GM19328 (cell line): Measurements from ENCODE around the gene ZNF558.

Experiments used
- ATAC-seq: cut with Tn5 transposase; IDR thresholded peaks from one replicate; pipeline ENCODE4 v1.9.1; 2021; ENCODE audit warnings: mild to moderate bottlenecking, moderate library complexity; ENCODE audit not compliant: unreplicated experiment

ZNF558 gene

DNA sequence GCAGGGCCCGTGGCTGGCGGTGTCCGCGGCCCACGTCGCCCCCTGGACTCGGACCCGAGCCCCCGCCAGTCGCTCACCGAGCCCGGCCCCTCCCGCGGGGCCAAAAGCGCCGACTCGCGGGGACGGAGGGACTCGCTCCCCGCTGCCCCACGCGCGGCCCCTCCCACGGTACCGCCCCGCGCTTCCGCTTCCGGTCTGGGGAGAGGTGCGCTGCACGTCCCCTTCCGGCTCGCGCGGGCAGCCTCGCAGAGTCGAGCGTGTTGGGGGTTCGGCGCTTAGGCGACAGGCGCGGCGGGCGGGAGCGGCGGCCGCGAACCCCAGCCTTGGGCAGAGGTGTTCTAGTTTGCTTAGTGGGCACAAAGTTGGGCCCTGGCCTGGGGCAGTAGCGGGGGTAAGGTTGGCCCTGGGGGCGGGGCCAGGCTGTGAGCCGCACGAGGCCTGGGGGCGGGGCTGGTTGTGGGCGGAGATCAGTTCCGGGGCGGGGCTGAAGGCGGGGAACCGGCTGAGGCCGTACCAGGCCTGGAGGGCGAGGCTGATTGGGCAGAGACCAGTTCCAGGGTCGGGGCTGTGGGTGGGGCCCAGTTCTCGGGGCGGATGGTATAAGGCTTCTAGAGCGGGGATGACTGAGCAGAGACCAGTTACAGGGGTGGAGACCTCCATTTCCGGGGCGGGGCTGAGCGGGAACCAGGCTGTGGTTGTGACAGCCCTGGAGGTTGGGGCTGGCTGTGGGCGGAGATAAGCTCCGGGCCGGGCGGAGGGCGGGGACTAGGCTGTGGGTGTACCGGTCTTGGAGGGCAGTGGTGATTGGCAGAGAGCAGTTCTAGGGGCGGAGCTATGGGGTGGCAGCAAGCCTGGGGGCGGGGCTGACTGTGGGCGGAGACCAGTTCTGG, at the start of gene ZNF558, which contains the start of gene MBD3L1:
TSS of gene ZNF558 (minus strand) at position 173 of the 890 bp plus-strand sequence. CDS start 9,645 bp downstream, outside the sequence.
TSS of gene MBD3L1 (plus strand) at position 246 of the 890 bp plus-strand sequence. CDS start 10,302 bp downstream, outside the sequence.
- ATAC-seq = peak; percentile 84

DNA sequence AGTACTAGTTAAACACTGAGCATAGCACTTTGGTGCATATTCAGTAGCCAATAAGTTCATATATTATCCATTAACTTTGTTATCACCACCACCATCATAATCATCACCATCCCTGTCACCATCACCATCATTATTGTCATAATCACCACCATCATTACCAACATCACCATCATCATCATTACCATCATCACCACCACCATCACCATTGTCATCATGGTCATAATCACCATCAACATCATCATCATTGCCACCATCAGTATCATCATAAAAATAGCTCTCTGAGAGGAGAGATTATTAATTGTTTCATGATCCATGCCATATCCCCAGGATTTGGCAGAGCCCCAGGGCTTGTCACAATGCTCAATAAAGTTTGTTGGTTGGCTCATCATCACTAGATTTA, 49.4 kb upstream of the ZNF558 start:
- ATAC-seq = no peak

DNA sequence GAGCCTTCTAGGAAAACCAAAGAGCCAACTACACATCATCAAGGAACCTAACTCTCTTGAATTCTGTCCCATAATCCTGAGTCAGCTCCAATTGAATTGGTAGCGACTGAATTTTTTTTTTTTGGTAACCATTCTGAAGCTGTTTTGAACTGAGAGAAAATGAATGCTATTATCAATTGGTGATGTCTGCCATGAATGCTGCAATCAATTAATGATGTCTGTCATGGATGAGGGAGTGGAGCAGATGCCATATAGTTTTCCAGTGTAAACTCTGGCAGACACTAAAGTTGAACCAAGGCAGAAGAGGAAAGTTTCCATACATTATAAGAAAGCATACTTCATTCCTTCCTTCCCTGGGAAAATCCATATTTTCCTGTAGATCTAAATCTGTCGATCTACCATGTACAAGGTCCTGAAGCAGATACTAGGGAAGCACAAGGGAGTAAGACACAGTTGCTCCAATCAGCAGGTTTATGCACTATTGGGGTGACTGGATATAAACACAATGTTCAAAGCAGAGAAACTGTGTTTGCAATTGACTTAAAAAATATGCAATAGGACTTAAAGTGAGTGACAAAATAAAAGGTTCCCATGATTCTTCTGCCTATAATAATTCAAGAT, 48.9 kb upstream of the ZNF558 start:
- no peak for ATAC-seq

DNA sequence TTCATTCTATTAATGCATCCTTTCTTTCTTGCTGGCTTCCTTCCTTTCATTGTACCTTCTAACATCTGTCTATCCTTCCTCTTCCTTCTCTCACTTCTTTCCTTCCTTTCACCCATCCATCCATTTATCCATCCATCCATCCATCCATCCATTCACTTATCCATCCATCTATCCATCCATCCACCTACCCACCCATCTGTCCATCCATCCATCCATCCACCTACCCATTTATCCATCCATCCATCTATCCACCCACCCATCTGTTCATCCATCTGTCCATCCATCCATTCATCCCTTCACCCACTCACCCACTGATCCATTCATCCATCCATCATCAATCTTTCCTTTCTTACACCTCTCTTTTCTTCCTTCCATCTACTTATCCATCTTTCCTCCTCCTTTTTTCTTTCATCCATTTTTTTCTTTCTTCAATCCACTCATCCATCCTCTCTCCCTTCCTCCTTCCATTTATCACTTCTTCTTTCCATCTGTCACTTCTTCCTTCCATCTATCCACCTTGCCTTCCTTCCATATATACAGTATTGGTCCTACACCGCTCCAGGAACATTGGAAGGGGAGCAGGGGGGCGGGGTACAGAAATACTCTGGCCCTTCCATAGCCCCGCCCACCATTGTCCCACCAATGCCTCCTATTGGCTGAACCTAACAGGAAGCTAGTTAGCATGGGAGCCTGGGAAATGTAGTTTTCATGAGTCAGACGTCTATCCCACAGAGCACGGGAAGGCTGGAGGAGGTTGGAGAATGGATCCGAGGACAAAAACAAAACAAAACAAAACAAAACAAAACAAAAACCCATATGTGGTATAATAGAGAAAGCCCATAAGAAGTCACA, 46.0 kb upstream of the ZNF558 start:
- no peak for ATAC-seq

- ATAC-seq = no peak
Measured at GRCh38 chr19:8866344-8866743, 34.2 kb upstream of the ZNF558 start.

DNA sequence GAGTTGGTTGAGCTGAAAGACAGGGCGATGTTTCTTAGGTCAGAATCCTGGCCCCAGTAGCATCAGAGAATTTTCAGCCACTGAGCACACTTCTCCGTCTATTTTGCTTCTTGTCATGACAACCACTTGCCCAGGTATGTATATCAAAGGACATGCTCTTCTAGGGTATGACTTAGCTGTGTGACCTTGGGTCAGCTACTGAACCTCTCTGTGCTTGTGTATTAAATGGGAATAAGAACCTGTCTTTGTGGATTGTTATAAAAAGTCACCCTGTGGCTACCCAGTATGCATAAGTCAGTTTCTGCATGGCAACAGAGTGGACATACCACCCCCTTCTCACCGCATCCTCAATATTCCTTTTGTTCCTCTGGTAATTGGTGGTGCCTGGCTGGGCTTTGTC, 26.2 kb upstream of the ZNF558 start:
- no peak for ATAC-seq

- no peak for ATAC-seq
Measured at GRCh38 chr19:8850488-8850887, 18.4 kb upstream of the ZNF558 start.

- no peak for ATAC-seq
Measured at GRCh38 chr19:8849232-8849631, 17.1 kb upstream of the ZNF558 start.

GRCh38 chr19:8846819-8847218, 14.7 kb upstream of the ZNF558 start:
- ATAC-seq = no peak

- ATAC-seq = no peak
Measured at GRCh38 chr19:8840708-8841107, 8.6 kb upstream of the ZNF558 start.

- no peak for ATAC-seq
Measured at GRCh38 chr19:8835877-8836276, 3.8 kb upstream of the ZNF558 start.

DNA sequence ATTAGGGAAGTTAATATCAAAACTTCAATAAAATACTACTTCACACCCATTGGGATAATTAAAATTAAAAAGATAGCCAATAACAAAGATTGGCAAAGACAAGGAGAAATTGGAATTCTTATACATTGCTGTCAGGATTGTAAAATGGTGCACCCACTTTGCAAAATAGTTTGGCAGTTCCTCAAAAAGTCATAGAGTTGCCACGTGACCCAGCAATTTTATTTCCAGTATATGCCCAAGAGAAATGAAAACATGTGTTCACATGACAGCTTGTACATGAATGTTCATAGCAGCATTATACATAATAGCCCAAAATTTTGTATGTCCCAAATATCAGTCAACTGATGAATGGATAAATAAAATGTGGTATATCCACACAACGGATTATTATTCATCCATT, 3.3 kb upstream of the ZNF558 start:
- no peak for ATAC-seq

- no peak for ATAC-seq
Measured at GRCh38 chr19:8831832-8832131, 322 bp downstream of the ZNF558 start.

- ATAC-seq = no peak
Measured at GRCh38 chr19:8831373-8831772, 731 bp downstream of the ZNF558 start.

DNA sequence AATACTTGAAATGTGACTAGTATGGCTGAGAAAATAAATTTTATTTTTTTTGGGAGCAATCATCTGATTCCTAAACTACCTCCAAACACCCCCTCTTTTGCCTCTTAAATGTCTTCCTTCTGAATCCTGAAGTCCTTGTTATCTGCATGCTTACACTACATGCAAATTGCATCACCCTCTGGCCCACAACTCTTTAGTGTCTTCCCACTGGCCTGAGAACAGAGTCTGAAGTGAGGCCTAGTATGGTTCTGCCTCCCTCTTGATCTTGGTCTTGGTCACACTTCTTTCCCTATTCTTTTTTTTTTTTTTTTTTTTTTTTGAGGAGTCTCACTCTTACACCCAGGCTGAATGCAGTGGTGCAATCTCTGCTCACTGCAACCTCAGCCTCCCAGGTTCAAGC, 4.8 kb downstream of the ZNF558 start:
- no peak for ATAC-seq

- ATAC-seq = no peak
Measured at GRCh38 chr19:8826371-8826770, 5.7 kb downstream of the ZNF558 start.

DNA sequence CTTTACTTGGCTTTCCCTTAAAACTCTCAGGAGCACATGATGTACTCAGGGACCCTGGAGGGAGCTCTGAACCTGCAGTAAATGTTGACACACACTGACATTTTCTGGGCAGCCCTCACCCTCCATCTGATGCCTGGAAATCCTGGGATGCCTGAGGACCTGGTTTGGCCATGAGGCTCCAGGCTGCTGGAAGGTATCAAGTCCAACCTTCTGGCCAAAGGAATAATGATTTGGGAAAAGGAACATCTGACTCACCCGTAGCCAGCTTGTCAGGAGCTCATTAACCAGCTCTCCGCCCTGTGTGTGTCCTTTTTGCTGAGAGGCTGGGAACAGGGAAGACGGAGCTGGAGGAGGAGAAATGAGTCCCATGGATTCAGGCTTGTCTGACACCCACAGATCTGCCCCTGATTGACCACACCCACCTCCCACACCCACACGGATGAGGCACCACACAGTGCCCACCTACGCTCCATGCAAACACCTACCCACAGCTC, 10.3 kb downstream of the ZNF558 start:
- ATAC-seq = no peak

- no peak for ATAC-seq
Measured at GRCh38 chr19:8820234-8820633, 11.9 kb downstream of the ZNF558 start.

GRCh38 chr19:8815780-8816179, 16.3 kb downstream of the ZNF558 start:
- no peak for ATAC-seq

- no peak for ATAC-seq
Measured at GRCh38 chr19:8814176-8814575, 17.9 kb downstream of the ZNF558 start.
